ENCODE measurements around the gene NMRK2. TPM values are rescaled to one million over a fixed set of nuclear protein-coding genes. Genes with fewer than 3 reads are reported as not detected.

The NMRK2 gene
- total RNA-seq, 1 experiment from 2014 or later: 60.0 TPM

DNA sequence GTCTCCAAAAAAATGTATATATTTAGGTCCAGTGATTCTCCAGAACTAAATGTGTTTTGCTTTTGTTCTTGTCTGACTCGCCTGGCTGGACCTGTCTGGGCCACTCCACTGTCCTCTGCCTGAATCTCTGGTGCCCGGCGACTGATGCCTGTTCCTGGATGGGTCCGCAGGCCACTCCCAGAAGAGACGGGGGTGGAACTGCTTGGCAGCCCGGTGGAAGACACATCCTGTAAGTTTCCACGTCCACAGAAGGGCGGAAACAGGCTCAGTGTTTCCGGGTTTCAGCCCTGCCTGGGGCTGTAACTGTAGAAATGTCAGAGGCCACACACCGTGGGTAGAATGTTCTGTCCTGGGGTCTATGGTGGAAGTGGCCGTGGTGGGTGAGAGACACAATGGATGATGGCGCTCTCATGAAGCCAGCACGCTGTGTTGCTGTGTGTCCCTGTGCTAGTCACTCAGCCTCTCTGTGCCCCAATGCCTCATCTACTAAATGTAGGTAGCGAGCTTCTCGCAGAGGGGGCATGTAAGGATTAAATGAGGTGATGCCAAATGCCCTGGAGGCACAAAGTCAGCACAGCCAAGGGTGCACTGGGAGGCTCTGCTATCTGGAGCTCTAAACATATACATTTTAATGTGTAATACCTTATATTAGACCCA is 30.4 kb upstream of the NMRK2 start:
- TF ChIP-seq, protein P1, sequence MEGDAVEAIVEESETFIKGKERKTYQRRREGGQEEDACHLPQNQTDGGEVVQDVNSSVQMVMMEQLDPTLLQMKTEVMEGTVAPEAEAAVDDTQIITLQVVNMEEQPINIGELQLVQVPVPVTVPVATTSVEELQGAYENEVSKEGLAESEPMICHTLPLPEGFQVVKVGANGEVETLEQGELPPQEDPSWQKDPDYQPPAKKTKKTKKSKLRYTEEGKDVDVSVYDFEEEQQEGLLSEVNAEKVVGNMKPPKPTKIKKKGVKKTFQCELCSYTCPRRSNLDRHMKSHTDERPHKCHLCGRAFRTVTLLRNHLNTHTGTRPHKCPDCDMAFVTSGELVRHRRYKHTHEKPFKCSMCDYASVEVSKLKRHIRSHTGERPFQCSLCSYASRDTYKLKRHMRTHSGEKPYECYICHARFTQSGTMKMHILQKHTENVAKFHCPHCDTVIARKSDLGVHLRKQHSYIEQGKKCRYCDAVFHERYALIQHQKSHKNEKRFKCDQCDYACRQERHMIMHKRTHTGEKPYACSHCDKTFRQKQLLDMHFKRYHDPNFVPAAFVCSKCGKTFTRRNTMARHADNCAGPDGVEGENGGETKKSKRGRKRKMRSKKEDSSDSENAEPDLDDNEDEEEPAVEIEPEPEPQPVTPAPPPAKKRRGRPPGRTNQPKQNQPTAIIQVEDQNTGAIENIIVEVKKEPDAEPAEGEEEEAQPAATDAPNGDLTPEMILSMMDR (conservative IDR thresholded peaks at IDR 0.05): no peak
- H2BK5ac ChIP-seq (ENCODE audit: insufficient read length, low read length): no peak overlapping the region
- H3K4me3 Mint-ChIP-seq: no peak overlapping the region
- DNase-seq: no peak
- no peak overlapping the region for H3K4ac ChIP-seq (ENCODE audit: low read depth, low read length)
- peaks cover 7% of the 10 kb centered on the region for H3K9me3 ChIP-seq (ENCODE audit: control insufficient read depth, low read depth, low read length)
- no peak overlapping the region for H4K5ac ChIP-seq (ENCODE audit: insufficient read length, low read depth, low read length)
- H3K27ac ChIP-seq (ENCODE audit: insufficient read length, low read depth, low read length): no peak overlapping the region
- H2AFZ ChIP-seq (ENCODE audit: low read length): no peak overlapping the region
- H3K36me3 Mint-ChIP-seq (ENCODE audit: insufficient read depth in 1 of 3, low read depth in 3 of 3): peaks cover 22 to 36% (median 25%) of the 10 kb centered on the region in 3 experiments
- no peak overlapping the region for H2BK20ac ChIP-seq (ENCODE audit: low read depth, low read length, poor library complexity, severe bottlenecking)
- no peak overlapping the region for H2BK12ac ChIP-seq (ENCODE audit: insufficient read length, low read depth, low read length)
- H2AK5ac ChIP-seq (ENCODE audit: insufficient read length, low read length): no peak overlapping the region
- H3T11ph ChIP-seq (ENCODE audit: low read length): no peak overlapping the region
- H2BK120ac ChIP-seq (ENCODE audit: low read depth, low read length, poor library complexity, severe bottlenecking): no peak overlapping the region
- H4K8ac ChIP-seq (replicated peaks; ENCODE audit: insufficient read length, low read depth, low read length): no peak overlapping the region
- H3K56ac ChIP-seq (ENCODE audit: insufficient read length, low read depth, low read length): no peak overlapping the region
- no peak overlapping the region for H2BK15ac ChIP-seq (ENCODE audit: low read depth, low read length)
- H3K27me3 ChIP-seq (ENCODE audit: insufficient read depth, low read length): no peaks in the 10 kb centered on the region
- no peak overlapping the region for H4K91ac ChIP-seq (ENCODE audit: insufficient read length, low read depth, low read length)
- H3K79me2 ChIP-seq (ENCODE audit: insufficient read depth, low read length): no peaks in the 10 kb centered on the region
- H3K9ac ChIP-seq (ENCODE audit: extremely low read depth, insufficient read length, low read length): no peak overlapping the region
- no peak overlapping the region for H3K27ac Mint-ChIP-seq
- H3K23me2 ChIP-seq (ENCODE audit: insufficient read length, low read depth, low read length, poor library complexity, severe bottlenecking): no peaks in the 10 kb centered on the region
- no peaks in the 10 kb centered on the region for H3K27me3 Mint-ChIP-seq (ENCODE audit: low read depth)
- no peak overlapping the region for H3K18ac ChIP-seq (ENCODE audit: insufficient read length, low read depth, low read length)
- H3K14ac ChIP-seq (ENCODE audit: insufficient read depth, low read length): no peak overlapping the region
- no peaks in the 10 kb centered on the region for H4K20me1 ChIP-seq (ENCODE audit: control insufficient read depth, insufficient read depth, insufficient read length)
- no peaks in the 10 kb centered on the region for H3K79me1 ChIP-seq (ENCODE audit: insufficient read depth, low read depth, low read length, poor library complexity, severe bottlenecking)
- WGBS (ENCODE audit: extremely low coverage, insufficient read length, low lambda C conversion rate): no CpG with 5 or more reads among the region's 15 CpGs
- peaks cover 5 to 9% of the 10 kb centered on the region in 2 experiments for H3K9me3 Mint-ChIP-seq
- no peaks in the 10 kb centered on the region for H3K4me1 ChIP-seq (ENCODE audit: insufficient read depth, low read length)
- no peaks in the 10 kb centered on the region for H3K4me1 Mint-ChIP-seq
- H3K23ac ChIP-seq (ENCODE audit: insufficient read length, low read depth, low read length): no peak overlapping the region
- H3K4me2 ChIP-seq (ENCODE audit: insufficient read depth, insufficient read length, low read length): no peak overlapping the region
